GM19239 (cell line): Measurements from ENCODE around the gene SPACA9.

Experiments
- DNase-seq: peaks from one replicate; pipeline ENCODE4 v3.0.0; 2011; ENCODE audit warnings: low spot score; ENCODE audit not compliant: insufficient read length
- FAIRE-seq: peaks from 2 replicates; lab custom pipeline; 2011; peaks lifted over from hg19 to GRCh38; lab: Jason Lieb, UNC

The SPACA9 gene

DNA sequence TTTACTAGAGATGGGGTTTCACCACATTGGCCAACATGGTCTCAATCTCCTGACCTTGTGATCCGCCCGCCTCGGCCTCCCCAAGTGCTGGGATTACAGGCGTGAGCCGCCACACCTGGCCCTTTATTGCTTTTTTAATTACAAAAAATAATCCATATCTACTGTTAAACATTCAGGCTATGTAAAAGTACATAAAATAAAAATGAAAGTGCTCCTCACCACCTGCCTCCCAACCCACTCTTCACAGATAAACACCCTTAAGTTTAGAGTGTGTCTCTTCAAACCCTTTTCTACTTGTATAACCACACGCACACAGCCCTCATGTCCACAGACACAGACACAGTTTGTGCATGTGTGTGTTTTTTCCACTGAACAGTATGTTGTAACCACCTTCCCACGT is 49.0 kb downstream of the SPACA9 start:
- FAIRE-seq: no peak

DNA sequence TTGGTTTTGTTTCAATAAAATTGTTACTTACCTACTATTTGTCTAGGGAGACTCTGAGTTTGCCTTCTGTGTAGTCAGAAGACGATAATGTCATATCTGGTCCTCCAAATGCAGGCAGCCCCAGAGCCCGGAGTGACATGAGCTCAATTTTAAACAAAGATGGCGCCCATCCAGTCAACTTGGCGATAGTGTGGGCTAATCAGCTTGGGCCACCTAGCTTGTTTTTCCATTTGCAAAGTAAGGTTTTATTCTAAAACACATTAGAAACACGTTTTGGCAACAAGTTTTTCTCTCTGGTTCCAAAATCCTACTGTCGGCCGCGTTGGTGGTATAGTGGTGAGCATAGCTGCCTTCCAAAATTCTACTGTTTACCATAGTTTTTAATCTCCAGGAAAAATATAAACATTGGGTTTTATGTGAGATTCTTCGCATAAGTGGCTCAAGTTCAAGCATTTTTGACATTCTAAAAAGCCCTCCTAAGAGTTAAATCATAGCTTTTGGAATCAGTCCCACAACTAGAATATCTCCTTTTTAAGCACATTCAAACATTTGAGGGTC is 52.6 kb downstream of the SPACA9 start:
- no peak for FAIRE-seq
- DNase-seq: no peak

More for the DNA sequence above, 49.0 kb downstream of the SPACA9 start:
- DNase-seq: no peak

DNA sequence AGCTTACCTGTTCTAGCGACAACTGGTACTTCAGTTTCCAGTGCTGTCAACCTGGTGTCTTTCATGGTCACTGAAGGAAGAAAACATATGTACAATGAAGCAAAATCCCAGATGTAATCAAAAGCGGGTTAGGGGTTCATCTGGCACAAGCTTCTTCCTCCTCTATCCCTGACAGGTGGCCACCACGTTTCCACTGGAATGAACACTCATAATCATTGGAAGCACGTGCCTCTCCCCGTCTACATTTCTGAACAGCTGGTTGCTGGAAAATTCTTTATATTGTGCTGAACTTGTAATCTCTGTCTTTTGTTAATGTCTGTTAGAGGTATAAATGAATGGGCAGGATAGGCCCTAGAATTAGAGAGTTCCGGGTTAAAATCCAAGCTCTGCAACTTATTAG is 56.3 kb downstream of the SPACA9 start:
- DNase-seq (no peak), FAIRE-seq (no peak)

DNA sequence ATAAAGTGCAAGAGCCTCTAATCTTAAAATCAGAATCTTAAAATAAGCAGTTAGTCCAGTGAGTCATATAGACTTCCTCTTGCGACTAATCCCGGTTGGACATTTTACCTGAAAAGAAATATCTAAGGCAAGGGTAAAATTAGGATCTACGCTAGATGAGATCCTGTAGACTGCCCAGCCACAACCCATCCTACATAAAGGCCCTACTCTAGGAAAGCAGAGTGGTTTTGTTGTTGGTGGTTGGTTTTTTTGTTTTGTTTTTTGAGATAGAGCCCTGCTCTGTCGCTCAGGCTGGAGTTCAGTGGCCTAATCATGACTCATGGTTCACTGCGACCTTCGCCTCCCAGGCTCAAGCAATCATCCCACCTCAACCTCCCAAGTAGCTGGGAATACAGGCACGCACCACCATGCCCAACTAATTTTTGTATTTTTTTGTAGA is 58.8 kb downstream of the SPACA9 start:
- no peak for DNase-seq
- FAIRE-seq: no peak

DNA sequence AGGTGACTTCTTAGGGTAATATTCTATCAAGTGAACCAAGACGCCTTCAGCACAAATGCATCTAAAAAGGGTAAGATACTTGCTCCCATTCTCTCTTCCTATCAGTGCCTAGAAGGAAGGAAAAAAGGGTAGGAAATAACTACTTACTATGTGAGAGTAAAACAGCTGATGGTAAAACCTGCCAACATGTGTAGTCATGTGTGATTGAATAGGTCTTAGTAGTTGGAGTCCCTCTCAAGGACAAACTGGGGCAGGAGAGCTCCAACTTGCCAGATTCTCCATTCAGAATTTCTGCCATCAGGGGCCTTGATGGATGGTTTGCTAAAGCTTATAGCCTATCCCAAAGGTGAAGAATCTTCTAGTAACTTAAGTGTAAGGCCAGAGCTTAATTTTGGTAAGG is 60.5 kb downstream of the SPACA9 start:
- no peak for DNase-seq
- FAIRE-seq: no peak
